GM23338 (cell line): ENCODE data around the gene METAP1D. TPM values are rescaled to one million over a fixed set of nuclear protein-coding genes. Genes with fewer than 3 reads are reported as not detected.

Experiments used
- ATAC-seq: fragments of 200-7000 bp; cut with Tn5 transposase; 3 replicates; pipeline ENCODE4 v1.9.1; 2020
- DNase-seq: peaks from one replicate; pipeline ENCODE4 v3.0.0-alpha.2; 2015; ENCODE audit warnings: low spot score
- H2AFZ ChIP-seq: fragments of 200-600 bp; sonication (generic); 2 replicates; pipeline ENCODE4 v1.8.0; 2016; ENCODE audit warnings: antibody characterized with exemption, mild to moderate bottlenecking, moderate library complexity
- H3F3A ChIP-seq: fragments of 200-600 bp; sonication (generic); replicated peaks from 2 replicates; pipeline ENCODE4 v1.8.0; 2017; ENCODE audit warnings: antibody characterized with exemption, mixed run types, low read depth
- H3K27ac ChIP-seq: fragments of 200-600 bp; sonication (generic); 2 replicates; pipeline ENCODE4 v1.6.1; 2016; ENCODE audit warnings: low read depth
- H3K27me3 ChIP-seq: fragments of 200-600 bp; sonication (generic); 2 replicates; pipeline ENCODE4 v1.8.0; 2016; ENCODE audit warnings: mild to moderate bottlenecking, mixed run types, moderate library complexity; ENCODE audit not compliant: insufficient read depth
- H3K36me3 ChIP-seq: fragments of 200-600 bp; sonication (generic); 2 replicates; pipeline ENCODE4 v1.8.0; 2016; ENCODE audit warnings: mild to moderate bottlenecking; ENCODE audit not compliant: insufficient read depth
- H3K4me1 ChIP-seq: fragments of 200-600 bp; sonication (generic); 2 replicates; pipeline ENCODE4 v1.8.0; 2016; ENCODE audit warnings: mild to moderate bottlenecking, moderate library complexity; ENCODE audit not compliant: insufficient read depth
- H3K4me2 ChIP-seq: fragments of 200-600 bp; sonication (generic); 2 replicates; pipeline ENCODE4 v1.7.1; 2017; ENCODE audit warnings: mixed run types
- H3K4me3 ChIP-seq: fragments of 200-600 bp; sonication (generic); 2 replicates; pipeline ENCODE4 v1.6.1; 2016; ENCODE audit warnings: mixed run types
- H3K79me2 ChIP-seq: fragments of 200-600 bp; sonication (generic); replicated peaks from 2 replicates; pipeline ENCODE4 v1.8.0; 2017; ENCODE audit warnings: mild to moderate bottlenecking; ENCODE audit not compliant: insufficient read depth
- H3K9me2 ChIP-seq: fragments of 200-600 bp; sonication (generic); 2 replicates; pipeline ENCODE4 v1.8.0; 2017; ENCODE audit not compliant: insufficient read depth
- H4K20me1 ChIP-seq: fragments of 200-600 bp; sonication (generic); replicated peaks from 2 replicates; pipeline ENCODE4 v1.8.0; 2017; ENCODE audit warnings: mild to moderate bottlenecking; ENCODE audit not compliant: insufficient read depth
- H3K27ac Mint-ChIP-seq: 2 replicates; pipeline ENCODE4 v1.8.0; 2020; ENCODE audit warnings: inconsistent platforms, mild to moderate bottlenecking, moderate library complexity, mixed read lengths
- H3K27me3 Mint-ChIP-seq: 3 replicates; pipeline ENCODE4 v1.8.0; 2022; ENCODE audit warnings: low read depth, mild to moderate bottlenecking, moderate library complexity, mixed read lengths, inconsistent platforms; ENCODE audit not compliant: insufficient read depth, poor library complexity
- H3K36me3 Mint-ChIP-seq: 3 replicates; pipeline ENCODE4 v1.8.0; 2021; ENCODE audit warnings: low read depth, mild to moderate bottlenecking, inconsistent platforms, moderate library complexity, mixed read lengths
- H3K4me1 Mint-ChIP-seq: 3 replicates; pipeline ENCODE4 v1.8.0; 2020; ENCODE audit warnings: mild to moderate bottlenecking, inconsistent platforms, mixed read lengths
- H3K4me3 Mint-ChIP-seq: 3 replicates; pipeline ENCODE4 v1.8.0; 2021; ENCODE audit warnings: moderate library complexity, mild to moderate bottlenecking, inconsistent platforms, mixed read lengths
- H3K9me3 Mint-ChIP-seq: 3 replicates; pipeline ENCODE4 v1.8.0; 2020; ENCODE audit warnings: moderate library complexity, mild to moderate bottlenecking, inconsistent platforms, mixed read lengths
- CREB1 ChIP-seq: fragments of 250-450 bp; sonication (Bioruptor Pico); IDR thresholded peaks from 2 replicates; pipeline ENCODE4 v1.5.0; 2020; ENCODE audit warnings: low read depth, mild to moderate bottlenecking, moderate library complexity
- ETS1 ChIP-seq: IDR thresholded peaks from 2 replicates; pipeline ENCODE4 v1.6.1; 2016; ENCODE audit warnings: antibody characterized with exemption
- EZH2 ChIP-seq: fragments of 200-600 bp; sonication (generic); IDR thresholded peaks from one replicate; pipeline ENCODE4 v1.8.0; 2017; ENCODE audit warnings: antibody characterized with exemption, mild to moderate bottlenecking, low read depth; ENCODE audit not compliant: unreplicated experiment
- EZH2phosphoT487 ChIP-seq: fragments of 200-600 bp; sonication (generic); IDR thresholded peaks from one replicate; pipeline ENCODE4 v1.8.1; 2018; ENCODE audit warnings: antibody characterized with exemption; ENCODE audit not compliant: unreplicated experiment
- JUNB ChIP-seq: IDR thresholded peaks from one replicate; pipeline ENCODE4 v1.6.1; 2016; ENCODE audit warnings: antibody characterized with exemption; ENCODE audit not compliant: unreplicated experiment
- NANOG ChIP-seq: IDR thresholded peaks from 2 replicates; pipeline ENCODE4 v1.6.1; 2016; ENCODE audit warnings: antibody characterized with exemption, borderline replicate concordance
- POLR2AphosphoS5 ChIP-seq: IDR thresholded peaks from 2 replicates; pipeline ENCODE4 v1.6.1; 2016; ENCODE audit warnings: antibody characterized with exemption, low read depth
- ZNF331 ChIP-seq: fragments of 250-450 bp; sonication (Bioruptor Pico); IDR thresholded peaks from 2 replicates; pipeline ENCODE4 v1.5.0; 2020; ENCODE audit warnings: low read depth, mild to moderate bottlenecking, moderate library complexity
- ZNF462 ChIP-seq: fragments of 250-450 bp; sonication (Bioruptor Pico); IDR thresholded peaks from 2 replicates; pipeline ENCODE4 v1.5.0; 2020; ENCODE audit warnings: mild to moderate bottlenecking, moderate library complexity
- polyA plus RNA-seq: library from polyadenylated mRNA; unstranded; fragments of >200 nt; fragmentation: Nextera tagmentation; extraction: Ambion mirVana; gene quantifications from 2 replicates; pipeline ENCODE4 v1.2.1, GENCODE V29; 2016
- total RNA-seq: library from RNA; depleted of rRNA; stranded (reverse); fragments of >200 nt; shearing (Covaris generic); gene quantifications from 2 replicates; pipeline ENCODE4 v1.2.3, GENCODE V29; 2014

Gene METAP1D
- total and polyA plus RNA-seq, 2 experiments from 2014 or later: 12.8 to 15.5 TPM

- no peaks in the 10 kb centered on the region for H3K27me3 ChIP-seq
- TF ChIP-seq ZNF462 (CRISPR knock-in tag) (no peak), NANOG (no peak), EZH2phosphoT487 (no peak), JUNB (no peak), ETS1 (no peak), POLR2AphosphoS5 (no peak), CREB1 (CRISPR knock-in tag) (no peak), ZNF331 (CRISPR knock-in tag) (no peak), EZH2 (no peak)
- H2AFZ ChIP-seq: no peak overlapping the region
- peaks cover 9% of the 10 kb centered on the region; the same call in 1 of the 2 replicates for H3K4me1 ChIP-seq
- no peaks in the 10 kb centered on the region for H3K9me2 ChIP-seq
- peaks cover 8% of the 10 kb centered on the region; the same call in 2 of the 3 replicates for H3K4me1 Mint-ChIP-seq
- no peak overlapping the region for H3K27ac Mint-ChIP-seq
- peak overlapping the region; percentile 58; the same call in 1 of the 2 replicates for H3K27ac ChIP-seq
- H3K36me3 ChIP-seq: no peaks in the 10 kb centered on the region
- H3K4me3 Mint-ChIP-seq: no peak overlapping the region
- H3K4me2 ChIP-seq: no peak overlapping the region
- H3K79me2 ChIP-seq: no peaks in the 10 kb centered on the region
- no peak for ATAC-seq
- no peaks in the 10 kb centered on the region for H3K9me3 Mint-ChIP-seq
- peaks cover 1% of the 10 kb centered on the region for H3K27me3 Mint-ChIP-seq
- H3K36me3 Mint-ChIP-seq: no peaks in the 10 kb centered on the region
- no peaks in the 10 kb centered on the region for H3F3A ChIP-seq
- H4K20me1 ChIP-seq: no peaks in the 10 kb centered on the region
- no peak overlapping the region for H3K4me3 ChIP-seq
- no peak for DNase-seq
Measured at GRCh38 chr2:172046866-172047565, 47.3 kb downstream of the METAP1D start.
